Measurements from ENCODE around the gene PLXNB1. TPM values are rescaled to one million over a fixed set of nuclear protein-coding genes. Genes with fewer than 3 reads are reported as not detected.

The PLXNB1 gene
- total RNA-seq, 1 donor from 2014 or later: 115 TPM

GRCh38 chr3:48460517-48460902 lies 30.6 kb upstream of the PLXNB1 start:
- no peaks in the 10 kb centered on the region for H3K36me3 ChIP-seq (ENCODE audit: control insufficient read depth, insufficient read depth, low read length)
- DNase-seq (ENCODE audit: low read depth): no peak
- H3K27me3 ChIP-seq (ENCODE audit: control insufficient read depth, insufficient read depth, low read length): no peaks in the 10 kb centered on the region
- TF ChIP-seq, protein P1, sequence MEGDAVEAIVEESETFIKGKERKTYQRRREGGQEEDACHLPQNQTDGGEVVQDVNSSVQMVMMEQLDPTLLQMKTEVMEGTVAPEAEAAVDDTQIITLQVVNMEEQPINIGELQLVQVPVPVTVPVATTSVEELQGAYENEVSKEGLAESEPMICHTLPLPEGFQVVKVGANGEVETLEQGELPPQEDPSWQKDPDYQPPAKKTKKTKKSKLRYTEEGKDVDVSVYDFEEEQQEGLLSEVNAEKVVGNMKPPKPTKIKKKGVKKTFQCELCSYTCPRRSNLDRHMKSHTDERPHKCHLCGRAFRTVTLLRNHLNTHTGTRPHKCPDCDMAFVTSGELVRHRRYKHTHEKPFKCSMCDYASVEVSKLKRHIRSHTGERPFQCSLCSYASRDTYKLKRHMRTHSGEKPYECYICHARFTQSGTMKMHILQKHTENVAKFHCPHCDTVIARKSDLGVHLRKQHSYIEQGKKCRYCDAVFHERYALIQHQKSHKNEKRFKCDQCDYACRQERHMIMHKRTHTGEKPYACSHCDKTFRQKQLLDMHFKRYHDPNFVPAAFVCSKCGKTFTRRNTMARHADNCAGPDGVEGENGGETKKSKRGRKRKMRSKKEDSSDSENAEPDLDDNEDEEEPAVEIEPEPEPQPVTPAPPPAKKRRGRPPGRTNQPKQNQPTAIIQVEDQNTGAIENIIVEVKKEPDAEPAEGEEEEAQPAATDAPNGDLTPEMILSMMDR (IDR thresholded peaks at IDR 0.05; ENCODE audit: insufficient read depth, low read length, poor library complexity, severe bottlenecking): no peak
- no peak overlapping the region for H3K4me3 ChIP-seq (ENCODE audit: low read depth, low read length)

- DNase-seq (ENCODE audit: low read depth): no peak
- H3K27me3 ChIP-seq (ENCODE audit: control insufficient read depth, insufficient read depth, low read length): no peaks in the 10 kb centered on the region
- TF ChIP-seq, protein P1 (IDR thresholded peaks at IDR 0.05; ENCODE audit: insufficient read depth, low read length, poor library complexity, severe bottlenecking): no peak
- H3K36me3 ChIP-seq (ENCODE audit: control insufficient read depth, insufficient read depth, low read length): no peaks in the 10 kb centered on the region
- H3K4me3 ChIP-seq (ENCODE audit: low read depth, low read length): no peak overlapping the region
These were observed 30.1 kb upstream of the PLXNB1 start for GRCh38 chr3:48459773-48460516.

DNA sequence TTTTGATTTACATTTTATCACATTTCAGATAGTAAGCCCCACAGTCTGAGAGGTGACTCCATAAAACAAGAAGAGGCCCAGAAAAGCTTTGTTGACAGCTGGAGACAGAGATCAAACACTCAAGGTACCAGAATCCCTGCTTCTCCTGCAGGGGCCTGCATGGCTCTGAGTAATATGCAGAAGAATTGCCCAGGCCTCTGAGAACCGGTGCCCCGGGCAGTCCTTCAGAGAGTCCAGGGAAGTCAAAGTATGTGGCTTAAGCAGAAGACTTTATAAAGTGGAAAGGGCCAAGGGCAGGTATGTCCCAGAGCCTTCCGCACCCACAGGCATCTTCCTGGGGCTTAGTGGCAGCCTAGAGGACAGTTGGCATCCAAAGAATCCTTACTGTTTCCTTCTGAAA lies 29.4 kb upstream of the PLXNB1 start:
- TF ChIP-seq, protein P1 (IDR thresholded peaks at IDR 0.05; ENCODE audit: insufficient read depth, low read length, poor library complexity, severe bottlenecking): no peak
- H3K36me3 ChIP-seq (ENCODE audit: control insufficient read depth, insufficient read depth, low read length): no peaks in the 10 kb centered on the region
- no peaks in the 10 kb centered on the region for H3K27me3 ChIP-seq (ENCODE audit: control insufficient read depth, insufficient read depth, low read length)
- no peak for DNase-seq (ENCODE audit: low read depth)
- no peak overlapping the region for H3K4me3 ChIP-seq (ENCODE audit: low read depth, low read length)

DNA sequence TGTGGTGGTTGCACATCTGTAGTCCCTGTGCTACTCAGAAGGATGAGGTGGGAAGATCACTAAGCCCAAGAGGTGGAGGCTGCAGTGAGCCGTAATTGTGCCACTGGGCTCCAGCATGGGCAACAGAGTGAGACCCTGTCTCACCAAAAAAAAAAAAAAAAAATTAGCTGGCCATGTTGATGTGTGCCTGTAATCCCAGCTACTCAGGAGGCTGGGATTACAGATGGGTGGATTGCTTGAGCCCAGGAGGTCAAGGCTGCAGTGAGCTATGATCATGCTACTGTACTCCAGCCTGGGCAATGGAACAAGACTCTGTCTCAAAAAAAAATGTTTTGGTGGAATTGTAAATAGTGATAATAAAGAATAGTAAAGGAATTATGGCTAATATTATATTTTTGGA lies 26.6 kb upstream of the PLXNB1 start:
- Histone ChIP-seq H3K36me3 (ENCODE audit: control insufficient read depth, insufficient read depth, low read length) (peaks cover 5% of the 10 kb centered on the region), H3K4me3 (ENCODE audit: low read depth, low read length) (no peak overlapping the region), H3K27me3 (ENCODE audit: control insufficient read depth, insufficient read depth, low read length) (no peaks in the 10 kb centered on the region)
- DNase-seq (ENCODE audit: low read depth): no peak
- TF ChIP-seq, protein P1 (IDR thresholded peaks at IDR 0.05; ENCODE audit: insufficient read depth, low read length, poor library complexity, severe bottlenecking): no peak

DNA sequence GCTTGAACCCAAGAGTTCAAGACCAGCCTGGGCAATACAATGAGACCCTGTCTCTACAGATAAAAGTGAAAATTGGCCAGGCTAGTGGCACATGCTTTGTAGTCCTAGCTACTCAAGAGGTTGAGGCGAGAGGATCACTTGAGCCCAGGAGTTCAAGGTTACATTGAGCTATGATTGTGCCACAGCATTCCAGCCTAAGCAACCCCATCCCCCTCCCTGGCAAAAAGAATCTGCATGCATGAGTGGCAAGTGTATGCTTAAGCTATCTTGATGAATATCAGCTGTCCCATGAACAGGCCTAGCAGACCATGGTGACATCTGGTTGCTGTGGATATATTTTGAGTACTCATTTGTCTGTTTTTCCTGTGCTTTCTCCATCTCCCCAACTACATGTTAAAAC lies 21.4 kb upstream of the PLXNB1 start:
- no peak overlapping the region for H3K4me3 ChIP-seq (ENCODE audit: low read depth, low read length)
- TF ChIP-seq, protein P1 (IDR thresholded peaks at IDR 0.05; ENCODE audit: insufficient read depth, low read length, poor library complexity, severe bottlenecking): no peak
- DNase-seq (ENCODE audit: low read depth): no peak
- no peaks in the 10 kb centered on the region for H3K27me3 ChIP-seq (ENCODE audit: control insufficient read depth, insufficient read depth, low read length)
- H3K36me3 ChIP-seq (ENCODE audit: control insufficient read depth, insufficient read depth, low read length): peaks cover 5% of the 10 kb centered on the region

Data from kidney epithelial cell (primary cell).